T-helper 2 cell treated with Interferon-gamma antibody and Interleukin-4, amounts not matched to agents 100 ng/mL and 5 ng/mL, for 36 hours (primary cell): Measurements from ENCODE around the gene NFE2L1. TPM values are rescaled to one million over a fixed set of nuclear protein-coding genes. Genes with fewer than 3 reads are reported as not detected.
"Not testable (repeated sequence)": the region's sequence is repeated elsewhere in the genome, so short reads cannot be mapped to it uniquely, and the experiment has no call there.

Experiments
- intact Hi-C: fragments of 100-400 bp; cut with micrococcal nuclease; formaldehyde crosslinking; loops from one replicate; pipeline ENCODE4 v1.15.1; 2023
- total RNA-seq: library from RNA; stranded (reverse); gene quantifications from 2 replicates; pipeline ENCODE4 v1.2.3, GENCODE V29; 2022

Gene NFE2L1
- total RNA-seq, 1 donor from 2014 or later: 56.7 TPM

GRCh38 chr17:48066656-48067055 is 18.5 kb downstream of the NFE2L1 start:
- intact Hi-C loops: no loop called here

- intact Hi-C loops: no loop called here
Measured at GRCh38 chr17:48067245-48067644, 19.1 kb downstream of the NFE2L1 start.

GRCh38 chr17:48067808-48068207 is 19.6 kb downstream of the NFE2L1 start:
- intact Hi-C loops: not testable (repeated sequence)

- intact Hi-C loops: no loop called here
Measured at GRCh38 chr17:48068491-48068961, 20.4 kb downstream of the NFE2L1 start.

GRCh38 chr17:48070195-48070594 is 22.0 kb downstream of the NFE2L1 start:
- intact Hi-C loops: no loop called here

- intact Hi-C loops: no loop called here
Measured at GRCh38 chr17:48071654-48072053, 23.5 kb downstream of the NFE2L1 start.

GRCh38 chr17:48072811-48073210 is 24.7 kb downstream of the NFE2L1 start:
- intact Hi-C loops: not testable (repeated sequence)

GRCh38 chr17:48073566-48074094 is 25.5 kb downstream of the NFE2L1 start:
- intact Hi-C loops: loop anchor here (1.0 kb wide), 2 partner anchors 36 to 48 kb away; partner anchors contain the start of gene COPZ2

GRCh38 chr17:48074322-48075081 is 26.3 kb downstream of the NFE2L1 start:
- intact Hi-C loops: loop anchor here (1.0 kb wide), 2 partner anchors 37 to 49 kb away; partner anchors contain the start of gene COPZ2

GRCh38 chr17:48077152-48077551 is 29.0 kb downstream of the NFE2L1 start:
- intact Hi-C loops: not testable (repeated sequence)

- intact Hi-C loops: loop anchor here (5.0 kb wide), 1 partner anchor 535 kb away; the partner anchor contains the start of gene HOXB8
Measured at GRCh38 chr17:48081858-48082257, 33.7 kb downstream of the NFE2L1 start.

- intact Hi-C loops: loop anchor here (5.0 kb wide), 1 partner anchor 532 kb away; the partner anchor contains the start of gene HOXB8
Measured at GRCh38 chr17:48084932-48085331, 36.8 kb downstream of the NFE2L1 start.

GRCh38 chr17:48093341-48094045 is 45.3 kb downstream of the NFE2L1 start:
- intact Hi-C loops: no loop called here

- intact Hi-C loops: no loop called here
Measured at GRCh38 chr17:48095611-48096010, 47.5 kb downstream of the NFE2L1 start.

GRCh38 chr17:48100160-48100559 is 52.0 kb downstream of the NFE2L1 start:
- intact Hi-C loops: loop anchor here (2.0 to 10.0 kb wide), 4 partner anchors 51 to 735 kb away; partner anchors contain the start of genes CALCOCO2, CDK5RAP3, NFE2L1 and PNPO

GRCh38 chr17:48100591-48101011 is 52.4 kb downstream of the NFE2L1 start:
- intact Hi-C loops: loop anchor here (2.0 to 10.0 kb wide), 4 partner anchors 52 to 734 kb away; partner anchors contain the start of genes CALCOCO2, CDK5RAP3, NFE2L1 and PNPO

GRCh38 chr17:48101012-48101720 is 53.0 kb downstream of the NFE2L1 start, which contains the start of gene CBX1:
Gene CBX1, minus strand, starts transcription at chr17:48101478. Its CDS starts 24,474 bp downstream, at chr17:48077004.
- intact Hi-C loops: loop anchor here (2.0 to 10.0 kb wide), 4 partner anchors 52 to 734 kb away; partner anchors contain the start of genes CALCOCO2, CDK5RAP3, NFE2L1 and PNPO

GRCh38 chr17:48102043-48102750 is 54.0 kb downstream of the NFE2L1 start:
- intact Hi-C loops: loop anchor here (10.0 kb wide), 2 partner anchors 157 to 733 kb away; partner anchors contain the start of genes CALCOCO2 and PNPO

GRCh38 chr17:48102798-48103715 is 54.9 kb downstream of the NFE2L1 start:
- intact Hi-C loops: loop anchor here (10.0 kb wide), 2 partner anchors 158 to 732 kb away; partner anchors contain the start of genes CALCOCO2 and PNPO
